ENCODE data around the gene TTLL3.
"Not testable (repeated sequence)": the region's sequence is repeated elsewhere in the genome, so short reads cannot be mapped to it uniquely, and the experiment has no call there.

Gene TTLL3

GRCh38 chr3:9852528-9852927 is 42.5 kb downstream of the TTLL3 start:
- no peak for DNase-seq (ENCODE audit: low read depth)
- no peak overlapping the region for H3K4me3 ChIP-seq (ENCODE audit: low read length)
- TF ChIP-seq CTCF (conservative IDR thresholded peaks at IDR 0.05; ENCODE audit: low read length), result no peak

GRCh38 chr3:9854291-9854940 is 44.4 kb downstream of the TTLL3 start:
- not testable (repeated sequence) for DNase-seq (ENCODE audit: low read depth)

GRCh38 chr3:9855594-9855993 is 45.5 kb downstream of the TTLL3 start:
- no peak overlapping the region for H3K4me3 ChIP-seq (ENCODE audit: low read length)
- no peak for TF ChIP-seq CTCF (conservative IDR thresholded peaks at IDR 0.05; ENCODE audit: low read length)
- DNase-seq (ENCODE audit: low read depth), result no peak

More at GRCh38 chr3:9854291-9854940, 44.4 kb downstream of the TTLL3 start:
- not testable (repeated sequence) for H3K4me3 ChIP-seq (ENCODE audit: low read length)

GRCh38 chr3:9859530-9860025 is 49.5 kb downstream of the TTLL3 start:
- no peak for TF ChIP-seq CTCF (conservative IDR thresholded peaks at IDR 0.05; ENCODE audit: low read length)
- no peak for DNase-seq (ENCODE audit: low read depth)
- H3K4me3 ChIP-seq (ENCODE audit: low read length), result no peak overlapping the region

GRCh38 chr3:9861201-9861600 is 51.1 kb downstream of the TTLL3 start:
- no peak for DNase-seq (ENCODE audit: low read depth)
- no peak for TF ChIP-seq CTCF (conservative IDR thresholded peaks at IDR 0.05; ENCODE audit: low read length)
- H3K4me3 ChIP-seq (ENCODE audit: low read length), result no peak overlapping the region

GRCh38 chr3:9861626-9862130 is 51.6 kb downstream of the TTLL3 start:
- no peak for TF ChIP-seq CTCF (conservative IDR thresholded peaks at IDR 0.05; ENCODE audit: low read length)
- DNase-seq (ENCODE audit: low read depth), result no peak
- H3K4me3 ChIP-seq (ENCODE audit: low read length), result no peak overlapping the region

GRCh38 chr3:9862391-9863057 is 52.5 kb downstream of the TTLL3 start:
- H3K4me3 ChIP-seq (ENCODE audit: low read length), result peak overlapping the region; percentile 38
- peak; percentile 28 for DNase-seq (ENCODE audit: low read depth)
- peak; percentile 37 for TF ChIP-seq CTCF (conservative IDR thresholded peaks at IDR 0.05; ENCODE audit: low read length)

All from AG10803 (cell line).